Endothelial cell of umbilical vein (primary cell): Measurements from ENCODE around the gene ARFIP1. TPM values are rescaled to one million over a fixed set of nuclear protein-coding genes. Genes with fewer than 3 reads are reported as not detected.
"Not testable (repeated sequence)": the region's sequence is repeated elsewhere in the genome, so short reads cannot be mapped to it uniquely, and the experiment has no call there.

Experiments used
- BruUV-seq: library from RNA; stranded (reverse); fragments of 400-500 nt; replicated peaks from 2 replicates; lab custom pipeline; 2021; lab: Mats Ljungman, UMichigan
- CTCF ChIA-PET: fragments of 300-600, 350-600 bp; sonication (Branson Sonifier 250); formaldehyde crosslinking; loops from one replicate; lab custom pipeline; 2021; ENCODE audit warnings: antibody characterized with exemption, inconsistent platforms; lab: Charles Lee
- POLR2A ChIA-PET: fragments of 300-600, 350-600 bp; sonication (Branson Sonifier 250); formaldehyde crosslinking; loops from one replicate; lab custom pipeline; 2021; ENCODE audit warnings: antibody characterized with exemption, inconsistent platforms; lab: Charles Lee
- DNase-seq: peaks from one replicate; pipeline ENCODE4 v3.0.0-alpha.2; 2011; ENCODE audit warnings: low read depth, low spot score
- FAIRE-seq: peaks from 2 replicates; lab custom pipeline; 2011; peaks lifted over from hg19 to GRCh38; lab: Jason Lieb, UNC
- H2AFZ ChIP-seq: 2 replicates; pipeline ENCODE4 v1.6.0; 2012; ENCODE audit warnings: low read depth, low read length, control low read depth, inconsistent platforms
- H3K27ac ChIP-seq: 2 replicates; pipeline ENCODE4 v1.5.1; 2011; ENCODE audit warnings: low read depth, mild to moderate bottlenecking, control low read depth, low read length, moderate library complexity; ENCODE audit not compliant: insufficient read depth
- H3K27me3 ChIP-seq, 2 experiments: 2 replicates each; pipeline versions ENCODE4 v1.6.0 to v1.6.1; 2011; ENCODE audit warnings: low read length in 2 of 2, mixed read lengths in 1 of 2; ENCODE audit not compliant: control insufficient read depth in 2 of 2, insufficient read depth in 2 of 2
- H3K36me3 ChIP-seq, 2 experiments: 2 replicates in 1 of 2; 3 replicates in 1 of 2; pipeline ENCODE4 v1.5.1; 2011; ENCODE audit warnings: low read length in 2 of 2, mild to moderate bottlenecking in 1 of 2, moderate library complexity in 1 of 2; ENCODE audit not compliant: control insufficient read depth in 2 of 2, insufficient read depth in 2 of 2; ENCODE audit errors: extremely low read depth in 1 of 2
- H3K4me1 ChIP-seq: 3 replicates; pipeline ENCODE4 v1.5.1; 2011; ENCODE audit warnings: mild to moderate bottlenecking, low read length; ENCODE audit not compliant: control insufficient read depth, insufficient read depth; ENCODE audit errors: extremely low read depth
- H3K4me2 ChIP-seq: 2 replicates; pipeline ENCODE4 v1.6.1; 2011; ENCODE audit warnings: low read length, control low read depth, mixed read lengths; ENCODE audit not compliant: insufficient read depth
- H3K4me3 ChIP-seq, 3 experiments: fragments of 200-600 bp in 1 of 3; sonication (generic), shearing (Covaris generic) in 1 of 3; replicated peaks in 1 of 3; 2 replicates each; pipeline ENCODE4 v1.5.1; 2011 to 2016; ENCODE audit warnings: control low read depth in 3 of 3, low read length in 3 of 3, mild to moderate bottlenecking in 2 of 3, inconsistent platforms in 1 of 3, low read depth in 1 of 3, moderate library complexity in 1 of 3; ENCODE audit not compliant: insufficient read depth in 1 of 3
- H3K79me2 ChIP-seq: 2 replicates; pipeline ENCODE4 v1.6.0; 2012; ENCODE audit warnings: low read length, inconsistent platforms; ENCODE audit not compliant: control insufficient read depth, insufficient read depth
- H3K9ac ChIP-seq: replicated peaks from 2 replicates; pipeline ENCODE3; 2011; ENCODE audit warnings: low read length, control low read depth; ENCODE audit not compliant: insufficient read depth; ENCODE audit errors: extremely low read depth
- H3K9me1 ChIP-seq: replicated peaks from 3 replicates; pipeline ENCODE4 v1.6.0; 2011; ENCODE audit warnings: mild to moderate bottlenecking, low read length; ENCODE audit not compliant: control insufficient read depth, insufficient read depth; ENCODE audit errors: extremely low read depth
- H3K9me3 ChIP-seq: replicated peaks from 2 replicates; pipeline ENCODE4 v1.5.1; 2012; ENCODE audit warnings: low read length, inconsistent platforms; ENCODE audit not compliant: control insufficient read depth, insufficient read depth
- H4K20me1 ChIP-seq: replicated peaks from 2 replicates; pipeline ENCODE3; 2011; ENCODE audit warnings: mild to moderate bottlenecking, low read length; ENCODE audit not compliant: control insufficient read depth, insufficient read depth; ENCODE audit errors: extremely low read depth
- CTCF ChIP-seq, 2 donors: IDR thresholded peaks; 1 replicate in 1 of 2; 2 replicates in 1 of 2; pipeline ENCODE4 v1.5.1; 2011; ENCODE audit warnings: low read length in 2 of 2, mild to moderate bottlenecking in 2 of 2, moderate library complexity in 2 of 2, control low read depth in 1 of 2, inconsistent platforms in 1 of 2, low read depth in 1 of 2; ENCODE audit not compliant: insufficient read depth in 1 of 2; ENCODE audit errors: extremely low read depth in 1 of 2
- EZH2 ChIP-seq: IDR thresholded peaks from 2 replicates; pipeline ENCODE4 v1.6.1; 2012; ENCODE audit warnings: borderline replicate concordance, low read depth, mild to moderate bottlenecking, moderate library complexity, low read length, inconsistent platforms; ENCODE audit not compliant: severe bottlenecking
- FOS ChIP-seq: IDR thresholded peaks from 2 replicates; pipeline ENCODE4 v1.6.1; 2011; ENCODE audit warnings: mild to moderate bottlenecking, low read length, moderate library complexity, borderline replicate concordance; ENCODE audit not compliant: insufficient read depth
- GATA2 ChIP-seq: IDR thresholded peaks from 2 replicates; pipeline ENCODE4 v1.7.0; 2011; ENCODE audit warnings: low read depth, mild to moderate bottlenecking, moderate library complexity, mixed read lengths, low read length; ENCODE audit not compliant: insufficient read length, insufficient read depth
- POLR2AphosphoS5 ChIP-seq: IDR thresholded peaks from 2 replicates; pipeline ENCODE4 v1.6.1; 2012; ENCODE audit warnings: low read depth, mild to moderate bottlenecking, control low read depth, low read length, moderate library complexity; ENCODE audit not compliant: insufficient read depth
- dilution Hi-C: fragments of 300-500 bp; cut with MboI; formaldehyde crosslinking; loops from one replicate; pipeline ENCODE4 v1.15.0; 2019; ENCODE audit warnings: low sequenced_read_pairs; ENCODE audit not compliant: extremely low pct_ligation_motif_present
- intact Hi-C: fragments of 100-400 bp; cut with micrococcal nuclease; formaldehyde crosslinking; loops from one replicate; pipeline ENCODE4 v1.10.0; 2022
- polyA plus RNA-seq, 4 experiments: library from polyadenylated mRNA; depleted of rRNA in 3 of 4; stranded (reverse) in 3 of 4; unstranded in 1 of 4; fragments of >200 nt; gene quantifications; 2 replicates each; pipeline versions ENCODE4 v1.2.1 to v1.2.3, GENCODE V29; 2011 to 2012; ENCODE audit warnings: missing spikeins in 1 of 4
- total RNA-seq: library from RNA; stranded (reverse); gene quantifications from 2 replicates; pipeline ENCODE4 v1.2.3, GENCODE V29; 2021

ARFIP1 gene
- total and polyA plus RNA-seq, 2 donors (not counting 3 experiments of a cell fraction or from before 2014, with no cell fraction given) = 10.0 to 24.2 TPM

- H3K27me3 ChIP-seq = peaks cover 0 to 7% of the 10 kb centered on the region in 2 experiments
- ChIA-PET POLR2A (no interaction called here), CTCF (interaction anchor here (0.9 kb wide), 1 partner anchor 10 kb away, joined by 3 read pairs; no protein-coding TSS in a partner anchor)
- intact Hi-C loops = no loop called here
- DNase-seq = no peak
- H3K4me2 ChIP-seq = no peak overlapping the region
- no peak for FAIRE-seq
- no peaks in the 10 kb centered on the region for H4K20me1 ChIP-seq
- no peak overlapping the region for H3K4me3 ChIP-seq
- H3K9ac ChIP-seq = no peak overlapping the region
- no peak overlapping the region for H3K27ac ChIP-seq
- H3K9me1 ChIP-seq = no peaks in the 10 kb centered on the region
- BruUV-seq = no TSS peak
- no peak overlapping the region for H2AFZ ChIP-seq
- no peaks in the 10 kb centered on the region for H3K36me3 ChIP-seq
- TF ChIP-seq POLR2AphosphoS5 (no peak), EZH2 (no peak), GATA2 (no peak), FOS (no peak), CTCF (IDR thresholded peaks at IDR 0.05; ENCODE audit: extremely low read depth in 1 of 2, insufficient read depth in 1 of 2, low read depth in 1 of 2, low read length in 2 of 2) (no peak)
- no peaks in the 10 kb centered on the region for H3K79me2 ChIP-seq
- H3K4me1 ChIP-seq = no peaks in the 10 kb centered on the region
- dilution Hi-C loops = no loop called here
- H3K9me3 ChIP-seq = no peaks in the 10 kb centered on the region
These were observed 16.0 kb upstream of the ARFIP1 start for GRCh38 chr4:152763796-152764195.

GRCh38 chr4:152765069-152765737, 14.6 kb upstream of the ARFIP1 start:
- H3K4me2 ChIP-seq, dilution Hi-C loops, H3K9me3 ChIP-seq, H3K27me3 ChIP-seq, DNase-seq, CTCF ChIA-PET, H3K36me3 ChIP-seq, H3K9me1 ChIP-seq, H2AFZ ChIP-seq, BruUV-seq, H4K20me1 ChIP-seq, H3K27ac ChIP-seq, H3K4me1 ChIP-seq, FAIRE-seq, H3K79me2 ChIP-seq, H3K9ac ChIP-seq, POLR2A ChIA-PET, intact Hi-C loops, H3K4me3 ChIP-seq: not testable (repeated sequence)
